ENCODE measurements around the gene KHSRP. TPM values are rescaled to one million over a fixed set of nuclear protein-coding genes. Genes with fewer than 3 reads are reported as not detected.

The KHSRP gene
- total and polyA plus RNA-seq, 8 donors: 173 to 333 (median 265) TPM

GRCh38 chr19:6413721-6414643 lies 10.6 kb downstream of the KHSRP start:
- peaks cover 0 to 12% of the 10 kb centered on the region in 2 donors for H3K4me1 ChIP-seq
- H3K27ac ChIP-seq: no peak overlapping the region
- H3K9me3 ChIP-seq: no peaks in the 10 kb centered on the region
- ATAC-seq (no peak), DNase-seq (no peak)
- no peak overlapping the region for H3K4me3 ChIP-seq
- intact Hi-C loops (cut with DNase I): no loop called here
- H3K36me3 ChIP-seq: peaks cover 0 to 58% of the 10 kb centered on the region in 2 donors
- H3K27me3 ChIP-seq: no peaks in the 10 kb centered on the region
- no peak for TF ChIP-seq CTCF (IDR thresholded peaks at IDR 0.05)

- H3K27me3 ChIP-seq: no peaks in the 10 kb centered on the region
- intact Hi-C loops (cut with DNase I): no loop called here
- peaks cover 0 to 12% of the 10 kb centered on the region in 2 donors for H3K4me1 ChIP-seq
- DNase-seq: no peak
- ATAC-seq: no peak
- no peak overlapping the region for H3K27ac ChIP-seq
- no peak for TF ChIP-seq CTCF (IDR thresholded peaks at IDR 0.05)
- H3K36me3 ChIP-seq: peaks cover 0 to 52% of the 10 kb centered on the region in 2 donors
- no peaks in the 10 kb centered on the region for H3K9me3 ChIP-seq
- H3K4me3 ChIP-seq: no peak overlapping the region
These were observed 11.3 kb downstream of the KHSRP start for GRCh38 chr19:6413291-6413690.

- Histone ChIP-seq H3K36me3 (peaks cover 0 to 44% of the 10 kb centered on the region in 2 donors), H3K9me3 (no peaks in the 10 kb centered on the region), H3K27me3 (no peaks in the 10 kb centered on the region), H3K4me3 (no peak overlapping the region), H3K4me1 (peaks cover 0 to 12% of the 10 kb centered on the region in 2 donors), H3K27ac (no peak overlapping the region)
- DNase-seq: peak in 1 of 4 donors; percentile 70
- peak; percentile 71 for ATAC-seq
- intact Hi-C loops (cut with DNase I): no loop called here
- peak; percentile 33 to 41 for TF ChIP-seq CTCF (IDR thresholded peaks at IDR 0.05)
These were observed 12.0 kb downstream of the KHSRP start for GRCh38 chr19:6412447-6413091.

DNA sequence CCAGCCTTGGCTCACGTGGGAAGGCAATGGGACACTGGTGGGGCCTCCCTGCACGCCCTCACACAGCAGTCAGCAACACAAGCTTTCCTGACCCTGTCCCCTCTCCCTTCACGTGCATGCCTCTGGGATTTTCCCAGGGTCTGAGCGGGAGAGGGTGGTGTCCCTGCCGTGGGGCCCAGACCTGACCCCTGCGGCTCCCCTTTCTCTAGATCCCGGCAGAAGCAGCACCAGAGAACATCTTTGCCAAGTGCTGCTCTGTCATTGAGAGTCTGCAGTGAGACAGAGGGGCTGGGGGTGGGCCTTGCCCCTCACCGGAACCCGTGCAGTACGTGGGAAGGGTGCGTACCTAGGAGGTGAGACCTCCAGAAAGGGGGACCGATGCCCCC lies 12.6 kb downstream of the KHSRP start:
- no peak overlapping the region for H3K4me3 ChIP-seq
- H3K27ac ChIP-seq: no peak overlapping the region
- ATAC-seq (no peak), DNase-seq (no peak)
- no peak for TF ChIP-seq CTCF (IDR thresholded peaks at IDR 0.05)
- H3K4me1 ChIP-seq: peaks cover 0 to 12% of the 10 kb centered on the region in 2 donors
- peaks cover 0 to 39% of the 10 kb centered on the region in 2 donors for H3K36me3 ChIP-seq
- H3K9me3 ChIP-seq: no peaks in the 10 kb centered on the region
- H3K27me3 ChIP-seq: no peaks in the 10 kb centered on the region
- intact Hi-C loops (cut with DNase I): no loop called here

- H3K27me3 ChIP-seq: no peaks in the 10 kb centered on the region
- no peak overlapping the region for H3K4me3 ChIP-seq
- intact Hi-C loops (cut with DNase I): no loop called here
- peaks cover 0 to 12% of the 10 kb centered on the region in 2 donors for H3K4me1 ChIP-seq
- TF ChIP-seq CTCF (IDR thresholded peaks at IDR 0.05): no peak
- no peak for DNase-seq
- H3K9me3 ChIP-seq: no peaks in the 10 kb centered on the region
- H3K36me3 ChIP-seq: peaks cover 0 to 12% of the 10 kb centered on the region in 2 donors
- H3K27ac ChIP-seq: no peak overlapping the region
- no peak for ATAC-seq
These were observed 15.3 kb downstream of the KHSRP start for GRCh38 chr19:6409346-6409745.
